ENCODE data around the gene MCCC2. TPM values are rescaled to one million over a fixed set of nuclear protein-coding genes. Genes with fewer than 3 reads are reported as not detected.

Gene MCCC2
- total and polyA plus RNA-seq, 2 of the 13 experiments (the other 11 are each of a cell fraction or from before 2014, with no cell fraction given) = 44.8 to 83.6 TPM

- TF ChIP-seq, protein P1, sequence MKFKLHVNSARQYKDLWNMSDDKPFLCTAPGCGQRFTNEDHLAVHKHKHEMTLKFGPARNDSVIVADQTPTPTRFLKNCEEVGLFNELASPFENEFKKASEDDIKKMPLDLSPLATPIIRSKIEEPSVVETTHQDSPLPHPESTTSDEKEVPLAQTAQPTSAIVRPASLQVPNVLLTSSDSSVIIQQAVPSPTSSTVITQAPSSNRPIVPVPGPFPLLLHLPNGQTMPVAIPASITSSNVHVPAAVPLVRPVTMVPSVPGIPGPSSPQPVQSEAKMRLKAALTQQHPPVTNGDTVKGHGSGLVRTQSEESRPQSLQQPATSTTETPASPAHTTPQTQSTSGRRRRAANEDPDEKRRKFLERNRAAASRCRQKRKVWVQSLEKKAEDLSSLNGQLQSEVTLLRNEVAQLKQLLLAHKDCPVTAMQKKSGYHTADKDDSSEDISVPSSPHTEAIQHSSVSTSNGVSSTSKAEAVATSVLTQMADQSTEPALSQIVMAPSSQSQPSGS (CRISPR knock-in tag; IDR thresholded peaks at IDR 0.05) = no peak; the same call in 1 of the 2 replicates
- TF ChIP-seq ZNF749 (CRISPR knock-in tag; IDR thresholded peaks at IDR 0.05; ENCODE audit: borderline replicate concordance) (no peak), ZNF776 (CRISPR knock-in tag; IDR thresholded peaks at IDR 0.05) (no peak), HOMEZ (CRISPR knock-in tag; IDR thresholded peaks at IDR 0.05; ENCODE audit: low read depth) (peak; percentile 59; the same call in 1 of the 2 replicates), MAFG (CRISPR knock-in tag; IDR thresholded peaks at IDR 0.05) (no peak), ARID3A (IDR thresholded peaks at IDR 0.05; ENCODE audit: low read depth, low read length) (no peak), ZNF816 (CRISPR knock-in tag; IDR thresholded peaks at IDR 0.05; ENCODE audit: borderline replicate concordance) (no peak), ZNF329 (CRISPR knock-in tag; IDR thresholded peaks at IDR 0.05; ENCODE audit: low read depth) (no peak), ZMYM4 (CRISPR knock-in tag; IDR thresholded peaks at IDR 0.05) (peak; percentile 63; the same call in 1 of the 2 replicates), CSRNP2 (CRISPR knock-in tag; conservative IDR thresholded peaks at IDR 0.05; ENCODE audit: low read depth) (no peak), ZNF562 (CRISPR knock-in tag; IDR thresholded peaks at IDR 0.05; ENCODE audit: borderline replicate concordance) (no peak), ZNF572 (CRISPR knock-in tag; IDR thresholded peaks at IDR 0.05) (no peak), TSC22D2 (CRISPR knock-in tag; IDR thresholded peaks at IDR 0.05; ENCODE audit: borderline replicate concordance) (peak; percentile 56; the same call in 1 of the 2 replicates), ZNF614 (CRISPR knock-in tag; IDR thresholded peaks at IDR 0.05; ENCODE audit: borderline replicate concordance) (peak; percentile 78; the same call in 1 of the 2 replicates), SALL1 (CRISPR knock-in tag; IDR thresholded peaks at IDR 0.05) (peak; percentile 40; the same call in 1 of the 2 replicates), ZNF75D (CRISPR knock-in tag; IDR thresholded peaks at IDR 0.05; ENCODE audit: borderline replicate concordance) (no peak), U2AF2 (IDR thresholded peaks at IDR 0.05; ENCODE audit: low read depth, low read length) (no peak), MIXL1 (CRISPR knock-in tag; IDR thresholded peaks at IDR 0.05) (no peak), THRA (CRISPR knock-in tag; IDR thresholded peaks at IDR 0.05; ENCODE audit: borderline replicate concordance) (no peak; the same call in 1 of the 2 replicates), ZNF30 (CRISPR knock-in tag; IDR thresholded peaks at IDR 0.05) (no peak)
- TF ChIP-seq, protein P2, sequence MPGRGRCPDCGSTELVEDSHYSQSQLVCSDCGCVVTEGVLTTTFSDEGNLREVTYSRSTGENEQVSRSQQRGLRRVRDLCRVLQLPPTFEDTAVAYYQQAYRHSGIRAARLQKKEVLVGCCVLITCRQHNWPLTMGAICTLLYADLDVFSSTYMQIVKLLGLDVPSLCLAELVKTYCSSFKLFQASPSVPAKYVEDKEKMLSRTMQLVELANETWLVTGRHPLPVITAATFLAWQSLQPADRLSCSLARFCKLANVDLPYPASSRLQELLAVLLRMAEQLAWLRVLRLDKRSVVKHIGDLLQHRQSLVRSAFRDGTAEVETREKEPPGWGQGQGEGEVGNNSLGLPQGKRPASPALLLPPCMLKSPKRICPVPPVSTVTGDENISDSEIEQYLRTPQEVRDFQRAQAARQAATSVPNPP (CRISPR knock-in tag; IDR thresholded peaks at IDR 0.05) = no peak
Measured at GRCh38 chr5:71693828-71694427, 106.8 kb downstream of the MCCC2 start (continued).

All from HepG2 (cell line).